Muscle layer of duodenum (tissue), 2 donors: Measurements from ENCODE around the gene ITSN1.
A peak's percentile ranks its signal among the peaks of the same experiment; 100 is the strongest.
"Not testable (repeated sequence)": the region's sequence is repeated elsewhere in the genome, so short reads cannot be mapped to it uniquely, and the experiment has no call there.

Source experiments
- H3K27ac ChIP-seq: one replicate; pipeline ENCODE4 v1.7.0; 2013; ENCODE audit warnings: mild to moderate bottlenecking, low read length
- H3K27me3 ChIP-seq: one replicate; pipeline ENCODE4 v1.7.0; 2013; ENCODE audit warnings: low read depth, mild to moderate bottlenecking, control low read depth, low read length
- H3K36me3 ChIP-seq, 2 donors: one replicate each; pipeline ENCODE4 v1.7.0; 2013; ENCODE audit warnings: low read length in 2 of 2, control low read depth in 1 of 2, mild to moderate bottlenecking in 1 of 2; ENCODE audit not compliant: insufficient read depth in 2 of 2, control insufficient read depth in 1 of 2
- H3K4me1 ChIP-seq, 2 donors: one replicate each; pipeline ENCODE4 v1.7.0; 2013; ENCODE audit warnings: low read length in 2 of 2, mild to moderate bottlenecking in 2 of 2, control low read depth in 1 of 2, moderate library complexity in 1 of 2; ENCODE audit not compliant: insufficient read depth in 2 of 2, control insufficient read depth in 1 of 2
- H3K4me3 ChIP-seq, 2 donors: one replicate each; pipeline ENCODE4 v1.7.0; 2013; ENCODE audit warnings: low read length in 2 of 2, low read depth in 1 of 2, mild to moderate bottlenecking in 1 of 2
- H3K9me3 ChIP-seq, 2 donors: one replicate each; pipeline ENCODE4 v1.7.0; 2013; ENCODE audit warnings: low read length in 2 of 2, control low read depth in 1 of 2, mild to moderate bottlenecking in 1 of 2; ENCODE audit not compliant: control insufficient read depth in 1 of 2
- donor health status: healthy.

ITSN1 gene

DNA sequence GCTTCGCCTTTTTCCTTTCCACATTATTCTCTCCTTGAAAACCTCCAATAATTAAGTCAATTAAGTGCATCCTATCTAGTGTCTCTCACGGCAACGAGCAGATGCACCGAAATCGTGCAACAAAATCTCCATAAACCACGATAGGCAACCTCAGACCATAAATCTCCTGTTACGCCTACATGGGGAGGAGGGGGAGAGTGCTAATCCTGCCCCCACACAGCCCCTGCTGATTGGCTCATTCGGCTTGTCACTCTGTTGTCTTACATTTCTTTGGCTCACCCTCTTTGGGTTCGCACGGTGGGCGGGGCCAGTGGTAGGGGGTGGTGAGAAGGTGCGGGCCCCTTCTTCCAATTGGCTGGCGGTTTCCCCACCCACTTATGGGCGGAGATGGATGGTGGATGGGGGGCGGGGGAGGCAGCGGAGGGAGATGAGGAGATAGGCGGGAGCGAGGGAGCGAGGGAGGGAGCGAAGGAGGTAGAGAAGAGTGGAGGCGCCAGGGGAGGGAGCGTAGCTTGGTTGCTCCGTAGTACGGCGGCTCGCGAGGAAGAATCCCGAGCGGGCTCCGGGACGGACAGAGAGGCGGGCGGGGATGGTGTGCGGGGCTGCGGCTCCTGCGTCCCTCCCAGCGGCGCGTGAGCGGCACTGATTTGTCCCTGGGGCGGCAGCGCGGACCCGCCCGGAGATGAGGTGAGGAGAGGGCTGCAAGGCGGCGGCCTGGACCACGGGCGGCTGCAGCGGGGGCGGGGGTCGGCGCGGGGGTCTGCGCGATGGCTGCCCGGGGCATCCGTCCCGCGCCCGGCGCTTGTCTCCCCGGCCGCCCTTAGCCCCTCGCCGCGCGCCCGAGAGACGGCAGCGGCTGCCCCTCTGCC, at the start of gene ITSN1:
Gene ITSN1, plus strand, starts transcription at position 475 of the 869 bp plus-strand sequence. CDS start 76,328 bp downstream, outside the sequence.
- peak within 1 kb of the TSS; percentile 93 to 100 for H3K4me3 ChIP-seq
- H3K4me1 ChIP-seq = peaks cover 6 to 11% of the 10 kb centered on the region in 2 donors
- no peaks in the 10 kb centered on the region for H3K36me3 ChIP-seq
- H3K9me3 ChIP-seq = no peaks in the 10 kb centered on the region
- peak within 1 kb of the TSS; percentile 96 for H3K27ac ChIP-seq
- H3K27me3 ChIP-seq = no peaks in the 10 kb centered on the region

DNA sequence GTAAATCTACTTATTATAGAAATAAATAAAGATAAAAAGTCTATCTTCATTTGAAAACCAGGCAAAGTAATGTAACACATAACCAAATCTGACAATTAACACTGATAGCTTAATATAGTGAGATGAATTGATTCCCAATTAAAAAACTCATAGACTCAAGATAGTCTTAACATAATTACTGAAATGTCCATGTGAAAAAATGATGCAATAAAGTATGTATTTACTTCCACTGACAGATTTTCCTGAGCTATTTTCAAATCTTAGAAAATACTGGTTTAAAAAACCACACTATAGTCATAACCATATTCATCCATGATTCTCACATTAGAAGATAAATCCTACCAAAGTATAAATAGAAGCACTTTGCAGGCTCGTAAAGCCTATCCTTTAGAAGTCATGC, 44.2 kb upstream of the ITSN1 start:
- Histone ChIP-seq H3K9me3 (no peaks in the 10 kb centered on the region), H3K27ac (no peak overlapping the region), H3K4me1 (no peaks in the 10 kb centered on the region), H3K4me3 (no peak overlapping the region), H3K27me3 (no peaks in the 10 kb centered on the region), H3K36me3 (peaks cover 28 to 53% of the 10 kb centered on the region in 2 donors)

DNA sequence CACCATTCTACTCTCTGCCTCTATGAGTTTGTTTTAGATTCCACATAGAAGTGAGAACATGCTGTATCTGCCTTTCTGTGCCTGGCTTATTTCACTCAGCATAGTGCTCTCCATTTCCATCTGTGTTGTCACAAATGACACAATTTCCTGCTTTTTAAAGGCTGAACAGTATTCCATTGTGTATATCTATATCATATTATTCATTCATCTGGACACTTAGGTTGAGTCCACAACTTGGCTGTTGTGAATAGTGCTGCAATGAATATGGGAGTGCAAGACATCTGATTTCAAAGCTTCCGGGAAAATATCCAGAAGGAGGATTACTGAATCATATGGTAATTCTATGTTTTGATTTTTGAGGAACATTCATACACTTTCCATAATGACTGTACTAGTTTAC, 33.7 kb upstream of the ITSN1 start:
- H3K9me3 ChIP-seq = no peaks in the 10 kb centered on the region
- no peak overlapping the region for H3K4me3 ChIP-seq
- H3K27me3 ChIP-seq = no peaks in the 10 kb centered on the region
- H3K36me3 ChIP-seq = peaks cover 10 to 12% of the 10 kb centered on the region in 2 donors
- no peak overlapping the region for H3K27ac ChIP-seq
- no peaks in the 10 kb centered on the region for H3K4me1 ChIP-seq

DNA sequence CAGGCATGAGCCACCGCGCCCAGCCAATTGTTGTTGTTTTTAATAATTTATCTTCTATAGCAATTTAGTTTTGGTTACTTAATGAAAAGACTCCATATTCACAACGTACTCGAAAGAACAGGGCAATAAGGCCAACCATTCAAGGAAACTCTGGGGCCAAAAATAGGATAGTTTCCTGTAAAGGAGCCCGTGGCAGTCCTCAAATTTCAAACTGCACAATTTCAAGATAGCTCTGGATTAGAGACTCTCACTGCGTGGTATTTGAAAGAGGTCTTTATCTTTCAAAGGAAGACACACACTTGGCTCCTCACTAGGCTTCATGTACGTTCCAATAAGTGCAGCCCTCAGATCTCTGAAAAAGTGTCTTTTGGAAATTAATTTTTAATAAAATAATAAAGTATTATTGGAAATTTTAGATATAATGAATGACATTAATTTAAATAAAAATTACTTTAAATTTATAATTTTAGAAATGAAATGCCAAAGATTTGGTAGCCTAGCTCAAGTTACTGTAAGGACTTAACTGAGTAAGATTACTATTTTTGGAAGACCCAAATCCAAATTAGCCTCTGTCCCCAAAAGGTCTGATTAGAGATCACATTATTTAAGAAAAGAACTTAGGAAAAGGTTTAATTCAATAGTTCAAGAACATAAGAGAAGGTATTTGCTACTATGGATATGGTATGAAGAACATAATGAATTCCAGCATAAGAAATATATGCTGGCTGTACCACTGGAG, 31.1 kb upstream of the ITSN1 start:
- Histone ChIP-seq H3K27ac (no peak overlapping the region), H3K27me3 (no peaks in the 10 kb centered on the region), H3K9me3 (no peaks in the 10 kb centered on the region), H3K36me3 (peaks cover 10 to 14% of the 10 kb centered on the region in 2 donors), H3K4me1 (no peaks in the 10 kb centered on the region), H3K4me3 (no peak overlapping the region)

DNA sequence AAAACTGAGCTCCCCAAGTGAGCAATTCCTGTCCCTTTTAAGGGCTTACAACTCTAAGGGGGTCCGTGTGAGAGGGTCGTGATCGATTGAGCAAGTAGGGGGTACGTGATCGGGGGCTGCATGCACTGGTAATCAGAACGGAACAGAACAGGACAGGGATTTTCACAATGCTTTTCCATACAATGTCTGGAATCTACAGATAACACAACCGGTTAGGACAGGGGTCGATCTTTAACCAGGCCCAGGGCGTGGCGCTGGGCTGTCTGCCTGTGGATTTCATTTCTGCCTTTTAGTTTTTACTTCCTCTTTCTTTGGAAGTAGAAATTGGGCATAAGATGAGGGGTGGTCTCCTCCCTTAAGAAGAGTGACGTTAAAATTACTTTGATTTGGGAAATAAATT, 24.7 kb upstream of the ITSN1 start:
- H3K4me1 ChIP-seq, H3K9me3 ChIP-seq, H3K4me3 ChIP-seq, H3K27me3 ChIP-seq, H3K27ac ChIP-seq: not testable (repeated sequence)
- H3K36me3 ChIP-seq = peaks cover 11 to 27% of the 10 kb centered on the region in 2 donors

DNA sequence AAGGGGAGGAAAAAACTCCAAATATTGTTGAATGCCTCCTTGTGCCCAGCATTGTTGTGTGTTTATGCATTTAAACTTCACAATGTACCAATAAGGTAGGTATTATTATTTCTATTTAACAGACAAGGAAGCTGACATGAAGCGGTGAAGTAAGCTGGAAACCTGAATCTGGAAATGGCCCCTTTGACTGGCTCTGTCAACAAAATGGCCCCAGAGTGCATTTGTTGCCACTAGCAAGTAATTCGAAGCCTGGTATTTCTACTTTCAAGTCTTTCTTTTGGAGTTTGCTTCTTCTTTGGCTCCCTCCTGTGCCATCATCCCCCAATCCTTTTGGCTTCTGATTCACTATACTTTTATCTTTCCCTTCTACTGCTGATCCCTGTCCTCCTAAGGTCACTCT, 23.9 kb upstream of the ITSN1 start:
- peaks cover 3 to 26% of the 10 kb centered on the region in 2 donors for H3K36me3 ChIP-seq
- H3K4me1 ChIP-seq = no peaks in the 10 kb centered on the region

DNA sequence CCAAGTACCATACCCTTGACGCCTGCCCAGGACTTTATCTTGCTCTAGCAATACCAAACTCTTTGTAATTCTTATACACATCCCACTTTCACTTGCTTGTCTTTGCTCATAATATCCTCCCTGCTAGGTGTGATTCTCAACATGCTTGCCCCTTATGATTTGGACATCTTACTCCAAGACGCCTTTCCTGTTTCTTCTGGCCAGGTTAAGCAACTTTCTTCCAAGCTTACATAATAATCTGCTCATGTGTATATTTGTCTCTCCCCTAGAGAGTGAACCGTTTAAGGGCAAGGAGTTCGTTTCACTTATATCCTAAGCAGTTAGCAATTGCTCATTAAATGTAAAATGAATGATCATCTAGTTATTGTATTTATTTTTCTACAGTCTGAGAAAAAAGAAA, 22.6 kb upstream of the ITSN1 start:
- no peaks in the 10 kb centered on the region for H3K27me3 ChIP-seq
- no peaks in the 10 kb centered on the region for H3K4me1 ChIP-seq
- H3K9me3 ChIP-seq = no peaks in the 10 kb centered on the region
- H3K27ac ChIP-seq = no peak overlapping the region
- H3K36me3 ChIP-seq = peaks cover 0 to 29% of the 10 kb centered on the region in 2 donors
- H3K4me3 ChIP-seq = no peak overlapping the region

More for the DNA sequence above, 23.9 kb upstream of the ITSN1 start:
- Histone ChIP-seq H3K27me3 (no peaks in the 10 kb centered on the region), H3K27ac (no peak overlapping the region), H3K4me3 (no peak overlapping the region), H3K9me3 (no peaks in the 10 kb centered on the region)

DNA sequence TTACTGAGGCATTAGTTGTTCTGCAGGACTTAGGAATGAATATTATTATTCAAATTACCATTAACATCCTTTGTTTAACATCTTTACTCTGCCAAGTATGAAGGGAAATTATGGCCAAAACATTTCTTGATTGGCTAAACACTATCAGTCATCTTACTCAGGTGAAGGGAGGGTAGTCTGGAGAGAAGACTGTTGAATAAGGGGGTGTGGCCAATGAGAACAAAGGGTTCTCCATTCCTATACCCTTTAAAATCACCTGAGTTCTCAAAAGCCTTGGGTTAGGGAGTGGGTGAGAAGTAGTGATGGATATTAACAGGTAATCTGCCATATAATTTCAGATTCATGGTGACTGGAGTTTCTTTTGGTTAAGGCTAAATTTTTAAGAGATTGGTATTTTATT, 20.0 kb upstream of the ITSN1 start:
- Histone ChIP-seq H3K4me1 (no peaks in the 10 kb centered on the region), H3K36me3 (peaks cover 0 to 29% of the 10 kb centered on the region in 2 donors), H3K27me3 (no peaks in the 10 kb centered on the region), H3K9me3 (no peaks in the 10 kb centered on the region), H3K27ac (no peak overlapping the region), H3K4me3 (no peak overlapping the region)

DNA sequence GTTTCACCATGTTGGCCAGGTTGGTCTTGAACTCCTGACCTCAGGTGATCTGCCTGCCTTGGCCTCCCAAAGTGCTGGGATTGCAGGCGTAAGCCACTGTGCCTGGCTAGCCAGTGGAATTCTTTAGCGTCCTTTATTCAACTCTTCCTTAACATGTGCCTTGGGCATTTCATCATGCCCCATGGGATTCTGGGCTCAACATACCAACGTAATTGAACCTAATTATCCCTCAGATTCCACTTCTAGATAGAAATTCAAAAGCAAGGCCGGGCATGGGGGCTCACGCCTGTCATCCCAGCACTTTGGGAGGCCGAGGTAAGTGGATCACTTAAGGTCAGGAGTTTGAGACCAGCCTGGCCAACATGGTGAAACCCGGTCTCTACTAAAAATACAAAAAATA, 16.1 kb upstream of the ITSN1 start:
- H3K36me3 ChIP-seq = peaks cover 7 to 27% of the 10 kb centered on the region in 2 donors
- not testable (repeated sequence) for H3K4me3 ChIP-seq, H3K9me3 ChIP-seq, H3K27ac ChIP-seq, H3K27me3 ChIP-seq, H3K4me1 ChIP-seq

DNA sequence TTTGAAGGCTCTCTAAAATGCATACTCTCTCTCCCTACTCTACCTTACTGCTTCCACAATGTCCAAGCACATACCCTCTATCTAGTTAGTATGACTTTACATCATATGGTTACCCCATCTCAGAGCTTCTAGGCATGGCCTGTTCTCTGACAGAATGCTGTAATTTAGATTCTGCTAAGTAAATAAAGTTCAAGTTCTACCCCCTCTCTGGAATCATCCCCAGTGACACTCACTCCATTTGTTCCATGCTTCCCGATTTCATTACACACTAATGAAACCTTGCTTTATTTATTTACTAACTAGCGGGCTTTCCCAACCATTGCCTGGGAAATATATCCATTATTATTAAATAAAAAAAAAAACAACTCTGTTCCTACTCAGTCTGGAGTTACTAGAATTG, 8.0 kb upstream of the ITSN1 start:
- H3K4me1 ChIP-seq = no peaks in the 10 kb centered on the region
- no peaks in the 10 kb centered on the region for H3K27me3 ChIP-seq
- no peaks in the 10 kb centered on the region for H3K9me3 ChIP-seq
- no peak overlapping the region for H3K27ac ChIP-seq
- H3K4me3 ChIP-seq = no peak overlapping the region
- peaks cover 7 to 12% of the 10 kb centered on the region in 2 donors for H3K36me3 ChIP-seq

DNA sequence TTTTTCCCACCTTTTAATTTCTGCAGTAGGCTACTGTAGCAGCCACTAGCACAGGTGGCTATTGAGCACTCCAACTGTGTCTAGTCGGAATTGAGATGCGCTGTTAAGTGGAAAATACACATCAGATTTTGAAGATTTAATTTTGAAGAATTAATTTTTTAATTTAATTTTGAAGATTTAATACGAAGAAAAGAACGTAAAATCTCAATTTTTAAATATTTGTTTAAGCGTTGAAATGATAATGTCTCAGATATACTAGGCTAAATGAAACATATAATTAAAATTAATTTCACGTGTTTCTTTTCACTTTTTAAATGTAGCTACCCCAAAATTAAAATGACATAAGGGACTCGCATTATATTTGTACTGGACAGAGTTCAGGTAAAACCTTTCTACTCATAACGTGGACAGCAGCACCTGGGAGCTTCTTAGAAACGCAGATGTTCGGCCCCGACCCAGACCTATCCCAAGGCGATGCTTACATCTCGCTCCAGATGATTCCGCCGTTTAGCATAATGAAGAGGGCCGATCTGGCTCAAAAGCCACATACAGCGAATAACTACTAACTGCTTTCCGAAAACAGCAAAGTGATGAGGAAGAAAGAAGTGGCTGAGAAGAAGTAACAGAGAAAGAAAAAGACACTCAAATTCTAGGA, 1.5 kb upstream of the ITSN1 start:
- H3K27ac ChIP-seq = peak overlapping the region; percentile 96
- no peaks in the 10 kb centered on the region for H3K36me3 ChIP-seq
- peaks cover 6 to 11% of the 10 kb centered on the region in 2 donors for H3K4me1 ChIP-seq
- peak overlapping the region; percentile 93 to 100 for H3K4me3 ChIP-seq
- no peaks in the 10 kb centered on the region for H3K27me3 ChIP-seq
- no peaks in the 10 kb centered on the region for H3K9me3 ChIP-seq
